Ovary (tissue), 9 donors: ENCODE results near the gene P3H2. TPM values are rescaled to one million over a fixed set of nuclear protein-coding genes. Genes with fewer than 3 reads are reported as not detected.

ENCODE experiments used
- DNase-seq, 5 donors: peaks; one replicate each; pipeline ENCODE4 v3.0.0-alpha.2; 2019 to 2020
- H3K27ac ChIP-seq, 2 donors: fragments of 200-600 bp; one replicate each; pipeline versions ENCODE4 v1.5.1 to v1.8.0; 2019 to 2022
- H3K27me3 ChIP-seq: fragments of 200-600 bp; one replicate; pipeline ENCODE4 v1.8.0; 2022
- H3K36me3 ChIP-seq: fragments of 200-600 bp; sonication (generic); one replicate; pipeline ENCODE4 v1.5.1; 2019
- H3K4me1 ChIP-seq: one replicate; pipeline ENCODE4 v1.8.1; 2013; ENCODE audit warnings: mild to moderate bottlenecking, moderate library complexity; ENCODE audit not compliant: insufficient read depth
- H3K4me3 ChIP-seq: fragments of 200-600 bp; sonication (generic); one replicate; pipeline ENCODE4 v1.5.1; 2017
- H3K9me3 ChIP-seq, 2 donors: fragments of 200-600 bp in 1 of 2; sonication (generic) in 1 of 2; one replicate each; pipeline versions ENCODE4 v1.5.1 to v1.8.1; 2013 to 2019; ENCODE audit warnings: mild to moderate bottlenecking in 1 of 2, moderate library complexity in 1 of 2
- CTCF ChIP-seq, 3 donors: fragments of 450-650 bp in 2 of 3; fragments of 200-600 bp in 1 of 3; IDR thresholded peaks; one replicate each; pipeline versions ENCODE4 v1.5.1 to v1.8.0; 2016 to 2022; ENCODE audit warnings: antibody characterized with exemption in 3 of 3, mild to moderate bottlenecking in 1 of 3
- EP300 ChIP-seq: sonication (generic); formaldehyde crosslinking; IDR thresholded peaks from one replicate; pipeline ENCODE4 v1.6.1; 2017; ENCODE audit warnings: antibody characterized with exemption
- POLR2A ChIP-seq: fragments of 450-650 bp; IDR thresholded peaks from one replicate; pipeline ENCODE4 v1.6.1; 2017; ENCODE audit warnings: antibody characterized with exemption, mild to moderate bottlenecking, moderate library complexity
- WGBS, 3 donors: extraction: QIAGEN DNeasy Blood & Tissue Kit in 1 of 3; methylation state at CpG; one replicate each; pipeline versions ENCODE4 v1.1.5 to v1.1.7; 2013 to 2017; 5-methylcytosine and 5-hydroxymethylcytosine counted together
- intact Hi-C, 4 donors: fragments of 100-400 bp; cut with DNase I; formaldehyde crosslinking; loops; one replicate each; pipeline versions ENCODE4 v1.11.0 to v1.15.1; 2022 to 2023
- polyA plus RNA-seq, 2 donors: library from polyadenylated mRNA; stranded (reverse); fragments of 200-250 nt in 1 of 2; fragments of 350-450 nt in 1 of 2; fragmentation: Illumina TruSeq in 1 of 2; extraction: RNeasy Lipid Tissue Mini Kit (QIAGEN cat#74804) in 1 of 2; gene quantifications; one replicate each; pipeline ENCODE4 v1.2.3, GENCODE V29; 2013 to 2014
- total RNA-seq, 7 donors: library from RNA; depleted of rRNA in 2 of 7; stranded (reverse); fragments of >200 nt in 2 of 7; fragmentation: NEBNext Ultra II Directional in 3 of 7; extraction: Animal tissue kit (Norgen Biotek cat#: 25700) in 3 of 7; gene quantifications; one replicate each; pipeline versions ENCODE4 v1.1.0 to v1.2.4, GENCODE V29; 2016 to 2023
- donor health status: DM: no; HTN: no; CAD: no; lungs with moderate emphysema.
- donor health status: DM: no; HTN: no; CAD: no.
- donor health status: Bipolar disorder and iron deficiency.
- donor health status: DM: yes; HTN: yes; CAD: no.
- donor health status: DM: no; HTN: no; CAD: no.
- donor health status: DM: yes; HTN: yes; CAD: no.

Gene P3H2
- total and polyA plus RNA-seq, 9 donors = 10.6 to 359 (median 22.8) TPM

- no peak for DNase-seq
- H3K4me1 ChIP-seq = peaks cover 3% of the 10 kb centered on the region
- 77 to 80% (median 78%) methylated on average over 5 of the region's 5 CpGs for WGBS, 3 donors
- TF ChIP-seq POLR2A (no peak), EP300 (no peak), CTCF (IDR thresholded peaks at IDR 0.05) (no peak)
- H3K4me3 ChIP-seq = no peak overlapping the region
- H3K36me3 ChIP-seq = no peaks in the 10 kb centered on the region
- H3K27me3 ChIP-seq = no peaks in the 10 kb centered on the region
- no peaks in the 10 kb centered on the region for H3K9me3 ChIP-seq
- intact Hi-C loops = no loop called here
- H3K27ac ChIP-seq = no peak overlapping the region
These were observed 80.6 kb downstream of the P3H2 start for GRCh38 chr3:190040145-190040544.

- no peaks in the 10 kb centered on the region for H3K36me3 ChIP-seq
- 87 to 93% (median 88%) methylated on average over 6 of the region's 6 CpGs for WGBS, 3 donors
- no peaks in the 10 kb centered on the region for H3K27me3 ChIP-seq
- H3K27ac ChIP-seq = no peak overlapping the region
- no peaks in the 10 kb centered on the region for H3K9me3 ChIP-seq
- TF ChIP-seq EP300 = no peak
- TF ChIP-seq CTCF (IDR thresholded peaks at IDR 0.05) = no peak
- TF ChIP-seq POLR2A = no peak
- H3K4me3 ChIP-seq = no peak overlapping the region
- peaks cover 3% of the 10 kb centered on the region for H3K4me1 ChIP-seq
- peak in 1 of 5 donors; percentile 30 for DNase-seq
- intact Hi-C loops = no loop called here
These were observed 82.4 kb downstream of the P3H2 start for GRCh38 chr3:190038050-190038933.

- no peak overlapping the region for H3K27ac ChIP-seq
- no peaks in the 10 kb centered on the region for H3K9me3 ChIP-seq
- WGBS, 3 donors = 58 to 62% (median 59%) methylated on average over 2 of the region's 2 CpGs
- peaks cover 2% of the 10 kb centered on the region for H3K4me1 ChIP-seq
- no peaks in the 10 kb centered on the region for H3K36me3 ChIP-seq
- no peaks in the 10 kb centered on the region for H3K27me3 ChIP-seq
- intact Hi-C loops = no loop called here
- no peak for TF ChIP-seq POLR2A
- no peak overlapping the region for H3K4me3 ChIP-seq
- no peak for DNase-seq
These were observed 84.1 kb downstream of the P3H2 start for GRCh38 chr3:190036631-190037030.

GRCh38 chr3:190034446-190034845 lies 86.3 kb downstream of the P3H2 start:
- H3K27me3 ChIP-seq = no peaks in the 10 kb centered on the region
- H3K27ac ChIP-seq = no peak overlapping the region
- H3K4me3 ChIP-seq = no peak overlapping the region
- no peaks in the 10 kb centered on the region for H3K4me1 ChIP-seq
- intact Hi-C loops = no loop called here
- TF ChIP-seq CTCF (IDR thresholded peaks at IDR 0.05) = no peak
- TF ChIP-seq POLR2A = no peak
- no peak for TF ChIP-seq EP300
- no peak for DNase-seq
- no peaks in the 10 kb centered on the region for H3K36me3 ChIP-seq
- H3K9me3 ChIP-seq = no peaks in the 10 kb centered on the region
- WGBS, 3 donors = 85 to 93% (median 89%) methylated on average over 3 of the region's 3 CpGs

- intact Hi-C loops = no loop called here
These were observed 87.8 kb downstream of the P3H2 start for GRCh38 chr3:190032923-190033322.

More at GRCh38 chr3:190032923-190033322, 87.8 kb downstream of the P3H2 start:
- H3K27me3 ChIP-seq = no peaks in the 10 kb centered on the region
- DNase-seq = no peak
- H3K4me1 ChIP-seq = no peaks in the 10 kb centered on the region
- no peak overlapping the region for H3K27ac ChIP-seq
- TF ChIP-seq EP300 (no peak), CTCF (IDR thresholded peaks at IDR 0.05) (no peak), POLR2A (no peak)
- 89 to 93% (median 89%) methylated on average over 11 of the region's 11 CpGs for WGBS, 3 donors
- H3K9me3 ChIP-seq = no peaks in the 10 kb centered on the region
- no peak overlapping the region for H3K4me3 ChIP-seq
- H3K36me3 ChIP-seq = no peaks in the 10 kb centered on the region
